ENCODE results near the gene ATP6V0B. TPM values are rescaled to one million over a fixed set of nuclear protein-coding genes. Genes with fewer than 3 reads are reported as not detected.

Gene ATP6V0B
- total RNA-seq, 1 donor from 2014 or later, result 123 TPM

- Mint-ChIP-seq H3K4me3 (ENCODE audit: unreplicated experiment) (no peak overlapping the region), H3K27ac (ENCODE audit: unreplicated experiment) (no peak overlapping the region), H3K4me1 (ENCODE audit: low read depth) (peaks cover 6% of the 10 kb centered on the region), H3K27me3 (ENCODE audit: low read depth) (no peaks in the 10 kb centered on the region), H3K36me3 (ENCODE audit: low read depth) (peaks cover 17% of the 10 kb centered on the region), H3K9me3 (ENCODE audit: low read depth) (no peaks in the 10 kb centered on the region)
- DNase-seq (ENCODE audit: low spot score), result no peak
- no peak for TF ChIP-seq CTCF (IDR thresholded peaks at IDR 0.05)
These were observed 47.0 kb downstream of the ATP6V0B start for GRCh38 chr1:44021581-44022321.

- no peak for DNase-seq (ENCODE audit: low spot score)
- Mint-ChIP-seq H3K27me3 (ENCODE audit: low read depth) (no peaks in the 10 kb centered on the region), H3K9me3 (ENCODE audit: low read depth) (no peaks in the 10 kb centered on the region), H3K27ac (ENCODE audit: unreplicated experiment) (no peak overlapping the region), H3K36me3 (ENCODE audit: low read depth) (peaks cover 17% of the 10 kb centered on the region), H3K4me3 (ENCODE audit: unreplicated experiment) (no peak overlapping the region), H3K4me1 (ENCODE audit: low read depth) (peaks cover 20% of the 10 kb centered on the region)
- TF ChIP-seq CTCF (IDR thresholded peaks at IDR 0.05), result no peak
These were observed 49.5 kb downstream of the ATP6V0B start for GRCh38 chr1:44024031-44024902.

GRCh38 chr1:44024903-44025525 lies 50.3 kb downstream of the ATP6V0B start:
- Mint-ChIP-seq H3K9me3 (ENCODE audit: low read depth) (no peaks in the 10 kb centered on the region), H3K27me3 (ENCODE audit: low read depth) (no peaks in the 10 kb centered on the region), H3K4me1 (ENCODE audit: low read depth) (peaks cover 26% of the 10 kb centered on the region), H3K36me3 (ENCODE audit: low read depth) (peaks cover 17% of the 10 kb centered on the region), H3K4me3 (ENCODE audit: unreplicated experiment) (no peak overlapping the region), H3K27ac (ENCODE audit: unreplicated experiment) (no peak overlapping the region)
- no peak for DNase-seq (ENCODE audit: low spot score)
- TF ChIP-seq CTCF (IDR thresholded peaks at IDR 0.05), result no peak

GRCh38 chr1:44025816-44026215 lies 51.1 kb downstream of the ATP6V0B start:
- peaks cover 26% of the 10 kb centered on the region for H3K4me1 Mint-ChIP-seq (ENCODE audit: low read depth)
- TF ChIP-seq CTCF (IDR thresholded peaks at IDR 0.05), result no peak
- no peak for DNase-seq (ENCODE audit: low spot score)

GRCh38 chr1:44027320-44027719 lies 52.6 kb downstream of the ATP6V0B start:
- H3K27ac Mint-ChIP-seq (ENCODE audit: unreplicated experiment), result no peak overlapping the region

More at GRCh38 chr1:44025816-44026215, 51.1 kb downstream of the ATP6V0B start:
- no peak overlapping the region for H3K4me3 Mint-ChIP-seq (ENCODE audit: unreplicated experiment)
- no peak overlapping the region for H3K27ac Mint-ChIP-seq (ENCODE audit: unreplicated experiment)
- H3K36me3 Mint-ChIP-seq (ENCODE audit: low read depth), result peaks cover 13% of the 10 kb centered on the region
- H3K9me3 Mint-ChIP-seq (ENCODE audit: low read depth), result no peaks in the 10 kb centered on the region
- no peaks in the 10 kb centered on the region for H3K27me3 Mint-ChIP-seq (ENCODE audit: low read depth)

More at GRCh38 chr1:44027320-44027719, 52.6 kb downstream of the ATP6V0B start:
- Mint-ChIP-seq H3K4me3 (ENCODE audit: unreplicated experiment) (no peak overlapping the region), H3K9me3 (ENCODE audit: low read depth) (no peaks in the 10 kb centered on the region), H3K27me3 (ENCODE audit: low read depth) (no peaks in the 10 kb centered on the region), H3K36me3 (ENCODE audit: low read depth) (peaks cover 9% of the 10 kb centered on the region), H3K4me1 (ENCODE audit: low read depth) (peaks cover 37% of the 10 kb centered on the region)
- no peak for TF ChIP-seq CTCF (IDR thresholded peaks at IDR 0.05)
- no peak for DNase-seq (ENCODE audit: low spot score)

All from chondrocyte (in vitro differentiated cells).